ENCODE results near the gene PHIP.

DNA sequence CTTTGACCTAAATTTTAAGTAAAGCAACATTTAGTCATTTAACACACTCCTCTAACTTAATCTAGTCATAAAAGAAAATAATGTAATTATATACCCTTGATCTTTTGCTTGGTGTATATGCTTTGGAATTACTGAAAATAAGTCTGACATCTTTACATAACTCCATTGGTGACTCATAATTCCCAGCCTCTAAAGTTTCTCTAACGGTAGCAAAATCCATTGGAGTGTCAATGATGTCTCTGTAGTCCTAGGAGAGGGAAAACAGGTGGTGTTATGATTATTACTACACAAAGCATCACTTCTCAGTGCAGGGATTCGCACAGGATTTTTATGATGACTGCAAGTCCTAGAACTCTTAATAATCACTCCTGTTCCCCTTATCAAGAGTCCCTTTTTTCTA, 130.5 kb downstream of the PHIP start:
- no peak for TF ChIP-seq EZH2phosphoT487 (IDR thresholded peaks at IDR 0.05; ENCODE audit: low read length)
- TF ChIP-seq CTCF (IDR thresholded peaks at IDR 0.05; ENCODE audit: low read length), result no peak
